ENCODE measurements around the gene DGKG.
A peak's percentile ranks its signal among the peaks of the same experiment; 100 is the strongest.

The DGKG gene

DNA sequence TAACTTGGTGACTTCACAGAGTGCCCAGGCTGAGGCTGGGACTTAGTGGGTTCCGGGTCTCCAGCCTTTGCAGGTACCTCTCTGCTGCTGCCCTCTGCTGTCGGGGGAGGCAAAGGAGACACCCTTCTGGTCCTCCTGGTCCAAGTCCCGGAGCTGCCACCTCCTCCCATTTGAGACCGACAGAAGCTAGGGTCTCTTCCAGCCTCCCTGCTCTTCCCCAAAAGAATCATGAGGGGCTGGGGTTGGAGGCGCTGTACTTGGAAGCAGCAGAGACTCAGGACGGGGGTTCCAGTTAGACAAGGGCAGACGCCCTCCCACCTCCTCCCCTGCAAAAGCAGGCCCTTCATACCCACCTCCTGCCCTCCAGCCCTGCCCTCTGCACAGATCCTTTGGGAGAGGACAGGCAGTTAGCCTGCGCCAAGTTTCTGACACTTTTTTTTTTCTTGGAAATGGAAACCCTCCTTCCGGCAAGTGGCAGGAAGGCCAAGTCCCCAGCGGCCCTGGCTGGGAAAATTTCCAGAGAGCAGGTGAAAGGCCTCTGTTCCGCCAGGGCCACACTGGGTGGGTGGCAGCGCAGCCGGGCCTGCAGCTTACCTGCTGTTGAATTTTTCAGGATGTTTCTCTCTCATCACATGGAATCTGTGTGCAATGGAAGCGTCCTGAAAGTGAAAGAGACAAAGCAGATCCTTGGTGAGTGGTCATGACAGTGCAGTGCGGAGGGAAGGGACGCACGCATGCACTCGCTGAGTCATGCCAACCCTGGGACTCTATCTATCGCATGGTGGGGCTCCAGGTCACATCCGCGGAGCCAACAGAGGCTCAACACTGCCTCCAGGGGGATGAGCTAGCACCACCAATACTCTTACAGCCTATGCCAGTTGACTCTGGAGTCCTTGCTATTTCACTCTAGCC is 119.9 kb downstream of the DGKG start:
- TF ChIP-seq, protein P1, sequence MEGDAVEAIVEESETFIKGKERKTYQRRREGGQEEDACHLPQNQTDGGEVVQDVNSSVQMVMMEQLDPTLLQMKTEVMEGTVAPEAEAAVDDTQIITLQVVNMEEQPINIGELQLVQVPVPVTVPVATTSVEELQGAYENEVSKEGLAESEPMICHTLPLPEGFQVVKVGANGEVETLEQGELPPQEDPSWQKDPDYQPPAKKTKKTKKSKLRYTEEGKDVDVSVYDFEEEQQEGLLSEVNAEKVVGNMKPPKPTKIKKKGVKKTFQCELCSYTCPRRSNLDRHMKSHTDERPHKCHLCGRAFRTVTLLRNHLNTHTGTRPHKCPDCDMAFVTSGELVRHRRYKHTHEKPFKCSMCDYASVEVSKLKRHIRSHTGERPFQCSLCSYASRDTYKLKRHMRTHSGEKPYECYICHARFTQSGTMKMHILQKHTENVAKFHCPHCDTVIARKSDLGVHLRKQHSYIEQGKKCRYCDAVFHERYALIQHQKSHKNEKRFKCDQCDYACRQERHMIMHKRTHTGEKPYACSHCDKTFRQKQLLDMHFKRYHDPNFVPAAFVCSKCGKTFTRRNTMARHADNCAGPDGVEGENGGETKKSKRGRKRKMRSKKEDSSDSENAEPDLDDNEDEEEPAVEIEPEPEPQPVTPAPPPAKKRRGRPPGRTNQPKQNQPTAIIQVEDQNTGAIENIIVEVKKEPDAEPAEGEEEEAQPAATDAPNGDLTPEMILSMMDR (IDR thresholded peaks at IDR 0.05; ENCODE audit: unreplicated experiment in 3 of 3) = peak; percentile 11 to 28 (median 14)
- Mint-ChIP-seq H3K36me3 (ENCODE audit: low read depth) (no peaks in the 10 kb centered on the region), H3K4me1 (no peaks in the 10 kb centered on the region), H3K27me3 (ENCODE audit: low read depth) (peaks cover 23% of the 10 kb centered on the region), H3K27ac (no peak overlapping the region), H3K9me3 (no peaks in the 10 kb centered on the region), H3K4me3 (no peak overlapping the region)

DNA sequence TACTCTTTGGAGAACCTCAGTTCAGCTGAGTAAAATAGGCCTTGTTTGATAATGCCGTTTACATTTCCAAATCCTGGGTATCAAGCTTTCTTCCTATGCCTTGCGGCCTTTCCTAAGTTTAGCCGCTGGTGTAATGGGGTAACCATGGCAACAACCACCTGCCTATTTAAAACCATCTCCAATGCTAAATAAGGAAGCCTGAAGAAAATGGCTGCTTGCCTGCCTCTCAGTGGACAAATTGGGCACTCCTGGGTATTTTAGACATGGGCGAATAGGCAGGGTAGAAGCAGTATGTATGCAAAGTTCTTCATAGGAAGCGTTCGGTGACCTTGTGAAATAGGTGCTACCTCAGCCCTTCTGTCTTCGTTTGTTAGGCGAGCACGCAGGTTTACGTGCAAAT is 122.7 kb downstream of the DGKG start:
- no peaks in the 10 kb centered on the region for H3K4me1 Mint-ChIP-seq
- TF ChIP-seq, protein P1 (IDR thresholded peaks at IDR 0.05; ENCODE audit: unreplicated experiment in 3 of 3) = no peak
- no peak overlapping the region for H3K4me3 Mint-ChIP-seq
- no peak overlapping the region for H3K27ac Mint-ChIP-seq
- H3K36me3 Mint-ChIP-seq (ENCODE audit: low read depth) = no peaks in the 10 kb centered on the region
- peaks cover 24% of the 10 kb centered on the region for H3K27me3 Mint-ChIP-seq (ENCODE audit: low read depth)
- H3K9me3 Mint-ChIP-seq = no peaks in the 10 kb centered on the region

DNA sequence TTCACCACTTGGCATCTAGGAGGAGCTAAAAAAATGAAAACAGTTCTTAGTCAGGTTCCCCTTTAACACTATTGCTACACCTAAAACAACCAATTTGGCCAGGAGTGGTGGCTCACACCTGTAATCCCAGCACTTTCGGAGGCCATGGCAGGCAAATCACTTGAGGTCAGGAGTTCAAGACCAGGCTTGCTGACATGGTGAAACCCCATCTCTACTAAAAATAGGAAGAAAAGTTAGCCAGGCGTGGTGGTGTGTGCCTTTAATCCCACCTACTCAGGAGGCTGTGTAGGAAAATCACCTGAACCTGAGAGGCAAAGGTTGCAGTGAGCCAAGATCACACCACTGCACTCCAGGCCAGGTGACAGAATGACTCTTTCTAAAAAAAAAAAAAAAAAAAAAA is 124.1 kb downstream of the DGKG start:
- Mint-ChIP-seq H3K27me3 (ENCODE audit: low read depth) (peaks cover 24% of the 10 kb centered on the region), H3K4me1 (no peaks in the 10 kb centered on the region), H3K4me3 (no peak overlapping the region), H3K27ac (no peak overlapping the region), H3K9me3 (no peaks in the 10 kb centered on the region), H3K36me3 (ENCODE audit: low read depth) (no peaks in the 10 kb centered on the region)
- TF ChIP-seq, protein P1 (IDR thresholded peaks at IDR 0.05; ENCODE audit: unreplicated experiment in 3 of 3) = no peak

DNA sequence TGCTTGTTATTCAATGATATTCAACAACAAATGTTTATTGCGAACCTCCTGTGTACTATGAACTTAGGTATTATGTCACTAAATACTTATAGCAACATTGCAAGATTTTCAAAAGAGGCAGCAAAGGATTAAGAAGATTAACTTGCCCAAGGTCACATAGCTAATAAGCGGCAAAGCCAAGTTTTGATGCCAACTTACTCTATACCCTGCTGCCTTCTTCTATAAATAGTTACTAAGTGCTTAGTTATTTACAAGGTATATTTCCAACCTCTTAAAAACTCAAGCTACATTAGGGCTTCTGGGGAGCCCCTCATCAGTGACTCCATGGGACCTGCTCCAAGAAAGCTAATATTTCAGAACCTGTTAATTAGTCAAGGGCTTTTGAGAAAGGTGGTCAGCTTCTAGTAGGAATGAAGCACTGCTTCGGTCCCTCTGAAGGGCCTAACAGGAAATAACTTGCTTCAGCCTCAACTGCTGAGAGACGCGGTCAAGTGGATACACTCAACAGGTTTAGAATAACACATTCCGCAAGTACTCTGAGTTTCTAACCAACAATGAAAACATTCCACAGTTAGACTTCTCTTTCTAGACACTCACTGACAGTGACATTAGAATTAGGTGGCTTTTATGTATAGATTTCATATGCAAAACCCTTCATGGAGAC is 125.5 kb downstream of the DGKG start:
- Mint-ChIP-seq H3K36me3 (ENCODE audit: low read depth) (no peaks in the 10 kb centered on the region), H3K4me3 (no peak overlapping the region)
- TF ChIP-seq, protein P1 (IDR thresholded peaks at IDR 0.05; ENCODE audit: unreplicated experiment in 3 of 3) = no peak

DNA sequence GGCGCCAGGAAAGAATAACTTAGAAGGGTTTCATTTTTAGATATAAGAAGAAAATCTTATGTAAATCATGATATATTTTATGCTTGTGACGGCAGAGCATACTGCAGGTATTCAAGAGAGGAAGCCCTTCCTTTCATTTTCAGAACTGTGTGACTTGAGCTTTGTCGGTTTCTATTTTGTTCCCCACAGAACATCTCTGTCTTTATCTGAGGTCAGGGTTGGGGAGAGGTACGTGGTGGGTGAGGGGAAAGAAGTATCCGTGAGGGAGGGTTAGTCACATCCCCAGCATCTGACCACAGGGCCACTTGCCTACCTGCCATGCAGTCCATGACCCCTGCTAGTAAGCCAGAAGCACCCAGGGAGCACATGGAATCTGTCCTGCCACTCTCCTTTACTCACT is 126.5 kb downstream of the DGKG start:
- TF ChIP-seq, protein P1 (IDR thresholded peaks at IDR 0.05; ENCODE audit: unreplicated experiment in 3 of 3) = no peak
- no peaks in the 10 kb centered on the region for H3K4me1 Mint-ChIP-seq
- no peaks in the 10 kb centered on the region for H3K36me3 Mint-ChIP-seq (ENCODE audit: low read depth)
- H3K27ac Mint-ChIP-seq = no peak overlapping the region
- H3K27me3 Mint-ChIP-seq (ENCODE audit: low read depth) = peaks cover 20% of the 10 kb centered on the region
- H3K9me3 Mint-ChIP-seq = no peaks in the 10 kb centered on the region
- H3K4me3 Mint-ChIP-seq = no peak overlapping the region

More for the DNA sequence above, 125.5 kb downstream of the DGKG start:
- Mint-ChIP-seq H3K4me1 (no peaks in the 10 kb centered on the region), H3K27ac (no peak overlapping the region), H3K27me3 (ENCODE audit: low read depth) (peaks cover 19% of the 10 kb centered on the region), H3K9me3 (no peaks in the 10 kb centered on the region)

Data from nephron (organoid).